IPS DF 19.7 (cell line): ENCODE results near the gene CAP2.
"Not testable (repeated sequence)": the region's sequence is repeated elsewhere in the genome, so short reads cannot be mapped to it uniquely, and the experiment has no call there.

ENCODE experiments used
- DNase-seq: peaks from one replicate; pipeline ENCODE4 v3.0.0-alpha.2; 2013; ENCODE audit warnings: low read depth, low spot score

The CAP2 gene

DNA sequence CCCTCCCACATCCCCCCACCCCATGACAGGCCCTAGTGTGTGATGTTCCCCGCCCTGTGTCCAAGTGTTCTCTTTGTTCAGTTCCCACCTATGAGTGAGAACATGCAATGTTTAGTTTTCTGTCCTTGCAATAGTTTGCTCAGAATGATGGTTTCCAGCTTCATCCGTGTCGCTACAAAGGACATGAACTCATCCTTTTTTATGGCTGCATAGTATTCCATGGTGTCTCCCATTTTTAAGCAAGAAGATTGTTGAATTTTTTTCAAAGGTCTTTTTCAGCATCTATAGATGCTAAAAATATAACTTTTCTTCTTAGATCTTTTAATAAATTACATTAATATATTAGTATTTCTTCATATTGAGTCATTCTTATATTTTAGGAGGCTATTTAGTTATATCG is 47.4 kb downstream of the CAP2 start:
- not testable (repeated sequence) for DNase-seq

GRCh38 chr6:17442196-17442595 is 48.8 kb downstream of the CAP2 start:
- DNase-seq = no peak

- DNase-seq = no peak
Observed at GRCh38 chr6:17446713-17447112, 53.3 kb downstream of the CAP2 start.

- DNase-seq = no peak
Observed at GRCh38 chr6:17448165-17448564, 54.8 kb downstream of the CAP2 start.

GRCh38 chr6:17450397-17450796 is 57.0 kb downstream of the CAP2 start:
- no peak for DNase-seq

GRCh38 chr6:17450832-17451231 is 57.4 kb downstream of the CAP2 start:
- DNase-seq = no peak

- no peak for DNase-seq
Observed at GRCh38 chr6:17452096-17452495, 58.7 kb downstream of the CAP2 start.

DNA sequence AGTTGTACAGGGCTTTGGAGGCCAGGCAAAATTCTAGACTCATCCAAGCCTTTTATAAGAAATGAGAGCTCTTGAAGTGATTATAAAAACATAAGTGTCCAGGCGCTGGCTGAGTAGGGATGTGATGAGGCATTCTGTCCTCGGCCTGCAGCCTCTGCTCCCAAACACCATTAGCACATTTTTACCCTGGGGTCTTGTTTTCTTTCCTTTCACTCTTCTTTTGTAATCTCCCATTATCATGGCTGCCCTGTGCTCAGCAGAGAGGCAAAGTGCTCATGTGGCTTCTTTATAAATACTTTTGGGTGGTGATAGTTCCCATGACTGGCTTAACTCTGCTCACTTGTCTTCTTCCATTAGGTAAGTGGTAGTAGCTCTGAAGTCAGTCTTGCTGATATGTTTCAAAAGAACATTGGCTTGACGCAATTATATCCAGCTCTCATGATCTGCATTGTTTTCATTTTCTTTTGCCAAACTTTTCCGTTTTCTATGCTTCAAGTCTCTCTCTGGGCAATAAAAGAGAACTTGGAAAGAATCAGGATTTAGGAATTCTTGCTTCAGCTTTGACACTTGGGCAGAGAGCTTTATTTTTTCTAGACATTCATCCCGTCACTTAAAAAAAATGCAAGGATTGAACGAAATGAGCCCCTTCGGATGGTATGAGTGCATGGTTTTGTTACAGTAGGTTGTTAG is 61.1 kb downstream of the CAP2 start:
- DNase-seq = no peak

GRCh38 chr6:17455919-17456318 is 62.5 kb downstream of the CAP2 start:
- DNase-seq = no peak

DNA sequence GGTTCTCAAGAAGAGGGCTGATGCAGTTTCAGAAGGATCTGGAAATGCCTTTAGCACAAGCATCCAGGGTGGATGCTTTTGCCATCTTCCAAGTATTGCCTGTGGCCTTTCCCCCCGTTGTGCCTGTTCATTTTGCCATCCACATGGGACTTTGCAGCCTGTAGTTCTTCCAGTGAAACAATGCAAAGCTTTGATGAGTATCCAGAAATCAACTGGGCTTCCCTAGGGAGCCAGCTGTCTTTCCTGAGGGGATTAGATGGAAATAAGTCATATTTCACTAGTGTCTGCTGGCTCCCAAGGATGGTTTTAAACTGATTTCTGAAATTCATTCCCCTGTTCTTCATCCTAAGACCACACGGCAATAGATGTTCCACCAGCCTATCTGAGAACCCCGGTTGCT is 63.3 kb downstream of the CAP2 start:
- DNase-seq = no peak

DNA sequence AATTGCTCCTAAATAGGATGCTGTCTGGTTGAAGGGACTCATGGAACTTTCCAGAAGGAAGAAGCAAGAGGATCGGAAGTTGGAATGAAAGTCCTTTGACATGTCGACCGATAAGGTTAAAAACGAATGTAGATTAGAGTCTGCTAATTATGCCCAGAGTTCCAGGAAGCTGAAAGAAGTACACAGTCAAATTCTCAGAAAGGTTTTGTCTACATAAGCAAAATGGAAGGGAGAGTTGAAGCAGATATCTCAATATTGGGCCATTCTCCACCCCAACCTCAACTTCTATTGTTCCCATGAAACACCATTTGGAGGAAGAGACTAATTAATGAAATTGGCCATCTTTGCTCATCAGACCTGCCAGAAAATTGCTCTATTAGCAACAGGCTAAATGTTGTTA is 64.0 kb downstream of the CAP2 start:
- no peak for DNase-seq

DNA sequence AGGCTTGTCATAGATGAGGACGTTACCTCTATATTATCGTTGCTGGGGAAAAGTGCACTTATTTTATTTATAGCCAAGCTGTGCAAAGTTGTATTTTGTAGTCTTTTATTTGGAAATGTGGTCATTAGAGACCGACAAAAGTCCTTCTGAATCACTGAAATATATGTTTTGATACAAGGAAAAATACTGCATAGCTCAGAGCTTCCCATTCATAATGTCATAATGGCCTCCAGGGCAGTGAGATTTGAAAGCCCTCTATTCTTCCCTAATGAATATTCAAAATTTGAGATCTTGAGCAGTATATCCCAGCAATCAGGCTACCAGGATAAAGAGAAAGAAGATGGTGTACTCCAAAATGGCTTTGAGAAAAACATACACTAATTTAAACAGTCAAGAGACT is 64.6 kb downstream of the CAP2 start:
- DNase-seq = no peak

DNA sequence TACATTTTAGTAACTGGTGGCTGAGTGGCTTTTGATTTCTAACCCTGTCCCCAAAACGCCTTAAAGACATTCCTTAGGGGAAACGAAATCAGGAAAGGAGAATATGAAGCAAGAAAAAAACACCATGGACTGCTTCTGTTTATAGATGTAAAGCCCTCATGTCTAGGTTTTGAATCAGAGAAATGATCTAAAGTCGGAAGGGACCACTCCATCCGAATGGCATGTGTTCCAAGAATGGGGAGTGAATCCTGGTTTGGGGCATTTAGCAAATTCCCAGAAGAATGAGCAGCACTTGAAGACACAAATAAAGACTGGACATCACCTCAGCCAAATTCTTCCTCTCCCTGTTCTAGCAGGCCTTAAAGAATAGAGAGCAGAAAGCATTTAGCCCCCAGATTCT is 65.6 kb downstream of the CAP2 start:
- DNase-seq = no peak

DNA sequence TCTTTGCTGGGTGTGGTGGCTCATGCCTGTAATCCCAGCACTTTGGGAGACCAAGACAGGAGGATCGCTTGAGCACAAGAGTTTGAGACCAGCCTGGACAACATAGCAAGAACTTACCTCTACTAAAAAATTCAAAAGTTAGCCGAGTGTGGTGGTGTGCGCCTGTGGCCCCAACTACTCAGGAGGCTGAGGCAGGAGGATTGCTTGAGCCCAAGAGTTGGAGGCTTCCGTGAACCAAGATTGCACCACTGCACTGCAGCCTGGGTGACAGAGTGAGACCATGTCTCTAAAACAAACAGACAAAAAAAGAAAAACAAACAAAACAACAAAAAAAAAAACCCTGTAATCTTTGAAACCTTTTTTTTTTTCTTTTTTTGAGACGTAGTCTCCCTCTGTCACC is 67.5 kb downstream of the CAP2 start:
- DNase-seq = no peak

DNA sequence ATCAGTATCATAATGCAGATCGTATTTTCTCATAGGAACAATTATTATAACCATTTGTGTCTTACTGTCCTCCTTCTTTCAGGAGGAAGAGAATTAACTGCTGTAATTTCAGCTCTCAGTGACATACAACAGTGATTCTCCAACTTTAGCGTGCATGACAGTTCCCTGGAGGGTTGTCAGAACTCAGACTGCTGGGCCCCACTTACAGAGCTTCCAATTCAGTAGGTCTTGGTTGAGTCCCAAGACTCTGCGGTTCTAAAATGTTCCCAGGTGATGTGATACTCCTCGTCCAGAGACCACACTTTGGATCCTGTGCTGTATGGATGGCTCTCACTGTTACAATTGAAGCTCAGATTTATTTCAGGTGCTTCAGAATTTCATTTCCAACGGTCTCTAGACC is 72.8 kb downstream of the CAP2 start:
- no peak for DNase-seq

DNA sequence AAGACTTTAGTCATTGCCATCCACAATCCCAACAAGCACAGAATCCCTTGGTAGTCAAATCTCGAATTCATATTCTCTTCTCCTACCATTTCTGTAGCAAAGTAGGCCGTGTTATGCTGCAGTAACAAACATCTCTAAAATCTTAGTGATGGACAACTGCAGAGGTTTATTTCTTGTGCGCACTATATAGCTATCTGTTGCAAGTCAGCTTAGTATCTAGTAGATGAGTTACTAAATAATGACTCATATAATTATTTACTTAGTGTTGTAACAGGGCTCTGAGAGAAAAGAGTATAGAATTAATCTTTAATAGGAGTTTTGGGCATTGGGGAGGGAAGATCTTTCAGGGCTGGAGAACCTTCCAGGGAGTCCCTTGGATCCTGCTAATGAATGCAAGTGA is 73.3 kb downstream of the CAP2 start:
- DNase-seq = no peak

DNA sequence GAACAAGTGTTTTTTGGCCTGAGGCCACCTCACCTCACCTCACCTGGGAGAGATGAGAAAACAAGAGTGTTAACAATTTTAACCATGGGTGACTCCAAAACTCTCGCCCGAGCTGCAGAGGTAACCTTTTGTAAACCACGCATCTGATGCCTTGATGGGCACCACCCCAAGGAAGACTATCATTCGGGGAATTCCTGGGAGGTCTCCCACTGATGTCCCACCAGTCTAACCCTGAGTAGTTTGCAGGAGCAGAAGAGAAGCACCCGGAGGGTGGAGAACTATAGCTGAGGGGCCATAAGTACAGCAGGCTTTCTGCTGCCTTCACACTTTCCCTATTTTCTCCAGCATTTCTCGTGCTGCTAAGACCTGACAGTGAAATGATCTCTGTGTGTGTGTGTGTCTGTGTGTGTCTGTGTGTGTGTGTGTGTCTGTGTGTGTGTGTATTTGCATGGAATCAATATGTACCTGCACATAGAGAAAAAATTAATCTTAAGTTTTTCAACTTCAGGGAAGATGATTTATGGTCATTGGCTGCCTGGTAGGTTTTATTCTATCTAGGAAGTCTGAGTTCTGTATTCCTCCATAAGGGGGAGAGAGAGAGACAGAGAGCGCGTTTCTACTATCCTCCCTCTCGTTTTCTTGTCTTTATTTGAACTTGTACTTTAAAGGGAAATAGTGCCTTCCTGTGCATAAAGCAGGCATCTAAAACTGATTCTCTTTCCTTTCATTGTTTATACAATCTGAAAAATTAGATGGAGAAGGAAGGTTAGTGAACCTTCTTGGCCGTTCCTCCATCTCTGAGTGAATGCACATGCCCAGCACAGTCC is 75.8 kb downstream of the CAP2 start:
- DNase-seq = no peak

- no peak for DNase-seq
Observed at GRCh38 chr6:17470202-17470937, 77.0 kb downstream of the CAP2 start.

DNA sequence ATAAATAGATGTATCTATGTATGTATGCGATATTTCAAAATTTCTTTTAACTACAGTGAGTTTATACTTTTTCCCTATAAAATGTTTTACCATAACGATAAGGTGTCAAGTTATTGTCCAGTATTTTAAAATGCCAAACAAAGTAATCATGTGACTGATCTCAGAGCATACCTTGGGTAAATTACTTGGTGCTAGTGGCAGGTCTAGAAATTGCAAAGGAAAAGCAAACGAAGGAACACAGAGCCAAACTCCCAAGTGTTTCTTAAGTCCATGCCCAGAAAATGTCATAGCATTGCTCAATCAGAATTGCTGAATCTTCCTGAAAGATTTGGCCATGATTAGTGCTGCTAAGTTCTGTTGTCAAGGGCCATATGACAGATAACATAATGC is 77.5 kb downstream of the CAP2 start:
- no peak for DNase-seq

DNA sequence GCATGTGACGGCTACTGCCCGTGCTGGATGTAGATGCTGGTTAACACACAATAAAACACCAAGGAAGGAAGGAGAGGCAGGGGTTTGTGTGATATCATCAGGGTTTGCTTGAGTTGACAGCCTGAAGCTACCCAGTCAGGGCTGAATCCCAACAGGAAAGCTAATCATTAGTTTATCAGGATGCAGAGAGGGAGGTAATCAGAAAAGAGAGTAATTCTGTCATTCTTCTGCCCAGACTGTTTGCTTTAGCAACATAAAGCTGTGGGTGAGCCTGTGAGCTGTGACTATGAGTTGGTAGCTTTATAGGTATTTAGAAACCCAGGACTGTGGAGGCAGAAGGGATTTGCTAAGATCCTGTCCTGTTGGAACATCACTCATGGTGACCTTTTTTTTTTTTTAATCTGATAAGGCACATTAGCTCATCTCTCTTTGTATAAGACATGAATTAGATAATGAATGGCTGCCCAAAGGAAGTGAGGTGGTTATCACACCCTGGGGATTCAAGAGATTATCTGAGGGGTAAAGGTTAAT is 79.3 kb downstream of the CAP2 start:
- no peak for DNase-seq

DNA sequence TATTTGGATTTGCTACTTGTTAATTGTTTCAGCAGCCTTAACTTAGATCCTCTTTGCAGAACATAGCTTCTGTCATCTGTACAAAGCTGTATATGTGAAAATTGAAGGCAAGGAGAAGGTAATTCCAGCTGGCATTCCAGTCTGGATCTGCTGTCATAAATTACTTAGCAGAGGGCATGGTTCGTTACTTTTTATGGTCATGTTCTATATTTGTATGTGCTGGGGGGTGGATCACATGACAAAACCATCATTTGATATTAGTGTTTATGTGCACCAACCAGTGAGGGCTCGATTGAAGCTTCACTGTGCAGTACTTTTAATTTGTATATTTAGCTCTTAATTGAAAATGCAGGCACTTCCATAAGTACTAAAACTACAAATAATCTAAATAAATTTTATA is 80.2 kb downstream of the CAP2 start:
- DNase-seq = no peak

GRCh38 chr6:17474289-17474688 is 80.9 kb downstream of the CAP2 start:
- no peak for DNase-seq
